GM18526 (cell line): ENCODE results near the gene EBF3.

Source experiments
- POLR2A ChIP-seq: IDR thresholded peaks from 3 replicates; pipeline ENCODE4 v1.6.1; 2011; ENCODE audit not compliant: insufficient read length; ENCODE audit errors: extremely low read depth

The EBF3 gene

GRCh38 chr10:129935102-129935866 is 28.8 kb downstream of the EBF3 start:
- TF ChIP-seq POLR2A, result no peak

DNA sequence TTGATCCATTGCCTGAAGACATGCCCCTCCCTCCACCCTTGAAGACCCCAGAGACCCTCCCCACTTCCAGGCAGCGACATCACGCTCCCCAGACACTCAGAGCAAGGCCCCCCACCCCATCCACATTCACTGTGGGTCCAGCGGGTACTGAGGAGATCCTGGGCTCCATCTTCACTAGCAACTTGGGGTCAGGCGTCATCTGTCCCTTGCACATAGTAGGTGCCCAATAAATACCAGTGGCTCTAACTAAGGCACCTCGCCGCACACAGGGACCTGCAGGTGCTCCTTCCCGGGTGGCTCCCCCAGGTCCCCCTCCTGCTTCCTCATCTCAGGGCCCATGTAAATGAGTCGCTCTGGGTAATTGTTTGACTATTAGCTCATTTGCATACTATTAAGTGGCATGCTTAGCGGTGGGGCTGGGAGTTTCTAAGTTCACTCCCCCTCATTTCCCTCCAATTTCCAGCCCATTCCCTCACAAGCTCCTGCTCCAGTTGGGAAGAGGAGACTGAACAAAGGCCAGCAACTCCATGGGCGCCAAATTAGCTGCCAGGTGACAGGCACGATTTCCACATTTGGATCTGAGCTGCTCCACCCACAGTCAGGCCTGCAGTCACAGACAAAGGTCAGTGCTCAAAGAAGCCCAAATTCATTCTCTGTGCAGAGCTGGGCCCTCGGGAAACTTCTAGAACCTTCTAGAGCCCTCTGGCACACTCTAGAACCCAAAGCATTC is 29.7 kb downstream of the EBF3 start:
- no peak for TF ChIP-seq POLR2A

DNA sequence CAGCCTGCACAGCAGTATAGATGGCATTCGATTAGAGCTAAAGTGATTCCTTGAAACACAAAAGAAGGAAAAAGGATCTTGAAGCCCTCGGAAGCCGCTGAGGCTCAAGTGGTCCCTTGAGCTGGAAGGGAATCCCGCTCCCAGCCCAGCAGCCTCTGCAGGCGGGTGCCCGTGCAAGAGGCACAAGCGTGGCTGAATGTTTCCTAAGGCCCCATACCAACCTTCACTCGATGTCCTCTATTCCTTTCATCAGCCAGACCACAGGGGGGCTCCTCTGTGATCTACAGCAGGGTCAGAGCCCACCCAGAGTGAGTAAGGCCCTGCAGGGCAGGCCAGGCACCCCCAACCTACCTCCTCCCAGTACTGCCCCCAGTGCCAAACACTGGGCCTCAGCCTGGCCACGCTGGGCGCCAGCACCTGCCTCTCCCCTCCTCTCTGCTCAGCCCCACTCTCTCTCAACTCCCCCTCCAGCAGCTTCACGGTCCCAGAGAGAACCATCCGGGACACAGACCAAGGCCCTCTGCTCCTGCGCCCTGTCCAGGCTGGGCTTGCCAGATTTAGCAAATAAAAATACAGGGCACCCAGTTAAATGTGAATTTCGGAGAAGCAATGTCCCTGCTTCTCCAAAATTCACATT is 30.5 kb downstream of the EBF3 start:
- TF ChIP-seq POLR2A, result no peak

GRCh38 chr10:129932751-129933433 is 31.2 kb downstream of the EBF3 start:
- no peak for TF ChIP-seq POLR2A

DNA sequence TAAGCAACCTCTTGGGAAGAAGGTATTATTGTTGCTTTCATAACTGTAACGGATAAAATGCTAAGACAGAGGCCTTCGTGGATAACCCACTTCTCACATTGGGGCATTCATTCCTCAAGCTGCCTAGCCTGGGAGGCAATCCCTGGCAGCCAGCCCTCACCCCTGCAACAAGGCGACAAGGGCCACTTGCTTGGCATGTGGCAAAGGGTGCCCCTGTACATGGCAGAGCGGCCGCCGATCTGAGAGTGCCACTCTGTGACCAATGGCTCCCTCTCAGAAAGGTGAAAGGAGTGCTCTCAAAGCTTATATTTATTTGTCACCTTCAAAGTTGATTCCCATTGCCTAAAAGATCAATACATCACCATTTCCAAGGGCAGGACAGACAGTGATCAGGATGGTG is 31.9 kb downstream of the EBF3 start:
- no peak for TF ChIP-seq POLR2A

GRCh38 chr10:129929343-129930292 is 34.5 kb downstream of the EBF3 start:
- TF ChIP-seq POLR2A, result no peak

- TF ChIP-seq POLR2A, result no peak
Observed at GRCh38 chr10:129927351-129928120, 36.5 kb downstream of the EBF3 start.

DNA sequence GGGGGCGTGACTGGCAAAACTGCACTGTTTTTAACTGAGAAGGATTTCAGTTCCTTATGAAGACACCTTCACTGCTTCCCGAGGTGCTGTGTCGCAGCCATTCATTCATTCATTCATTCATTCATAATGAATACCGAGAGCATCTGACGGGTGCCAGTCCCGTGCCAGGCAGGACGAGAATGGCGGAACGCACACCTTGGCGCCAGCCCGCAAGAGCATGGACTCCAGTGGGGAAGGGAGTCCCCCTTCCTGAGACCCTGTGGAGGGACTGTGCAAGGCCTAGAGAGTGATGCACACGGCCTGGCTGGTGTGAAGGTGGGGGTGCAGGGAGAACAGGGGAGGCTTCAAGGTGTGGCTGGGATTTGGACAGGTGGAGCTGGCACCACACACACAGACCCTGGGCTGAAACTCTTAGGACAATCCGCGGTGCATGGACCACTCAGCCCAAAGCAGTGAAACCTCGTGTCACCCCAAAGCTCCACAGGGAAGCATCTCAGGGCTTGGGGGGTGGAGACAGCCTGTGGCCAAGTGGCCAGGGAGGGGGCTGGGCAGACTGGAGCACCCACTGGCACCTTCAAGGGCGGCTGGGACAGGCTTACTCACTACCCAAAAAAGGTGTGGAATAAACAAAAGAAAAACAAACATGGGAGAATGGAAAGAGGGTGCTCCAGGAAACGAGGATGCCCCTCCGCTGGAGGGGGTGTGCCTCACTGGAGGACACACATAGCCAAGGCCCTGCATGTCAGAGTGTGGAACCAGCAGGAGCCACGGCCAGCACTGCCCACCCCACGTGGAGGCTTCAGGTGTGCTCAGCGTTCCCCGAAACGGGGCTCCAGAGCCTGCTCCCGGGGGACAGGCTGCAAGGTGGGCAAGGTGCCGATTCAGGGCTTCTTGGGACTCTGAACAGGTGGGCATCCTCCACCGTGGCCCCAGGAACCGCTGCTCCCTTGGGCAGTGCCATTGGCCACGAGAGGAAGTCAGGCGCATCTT is 37.7 kb downstream of the EBF3 start:
- TF ChIP-seq POLR2A, result no peak

- TF ChIP-seq POLR2A, result no peak
Observed at GRCh38 chr10:129924375-129925085, 39.5 kb downstream of the EBF3 start.

DNA sequence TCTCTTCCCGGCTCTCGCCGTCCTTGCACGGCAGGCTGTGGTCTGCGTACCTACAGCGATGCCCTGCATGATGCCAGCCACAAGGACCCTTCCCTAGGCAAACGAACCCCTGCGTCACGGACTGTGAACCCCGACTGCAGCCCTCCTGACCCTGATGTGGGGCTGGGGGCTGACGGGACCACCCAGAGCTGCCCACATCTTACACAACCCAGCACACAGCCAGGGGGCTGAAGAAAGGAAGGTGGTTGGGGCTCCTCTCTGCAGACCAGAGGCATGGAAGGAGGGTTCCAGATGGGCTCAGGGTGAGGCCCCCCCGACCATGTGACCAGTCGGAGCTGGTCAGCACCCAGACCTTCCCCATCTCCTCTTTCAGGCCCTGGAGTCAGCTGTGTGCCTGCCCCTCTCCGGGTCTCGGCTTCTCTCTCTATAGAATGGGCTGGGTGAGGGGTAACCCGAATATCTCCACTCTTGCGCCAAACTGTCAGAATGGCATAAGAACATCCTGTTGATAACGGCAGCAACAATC is 41.4 kb downstream of the EBF3 start:
- TF ChIP-seq POLR2A, result no peak

DNA sequence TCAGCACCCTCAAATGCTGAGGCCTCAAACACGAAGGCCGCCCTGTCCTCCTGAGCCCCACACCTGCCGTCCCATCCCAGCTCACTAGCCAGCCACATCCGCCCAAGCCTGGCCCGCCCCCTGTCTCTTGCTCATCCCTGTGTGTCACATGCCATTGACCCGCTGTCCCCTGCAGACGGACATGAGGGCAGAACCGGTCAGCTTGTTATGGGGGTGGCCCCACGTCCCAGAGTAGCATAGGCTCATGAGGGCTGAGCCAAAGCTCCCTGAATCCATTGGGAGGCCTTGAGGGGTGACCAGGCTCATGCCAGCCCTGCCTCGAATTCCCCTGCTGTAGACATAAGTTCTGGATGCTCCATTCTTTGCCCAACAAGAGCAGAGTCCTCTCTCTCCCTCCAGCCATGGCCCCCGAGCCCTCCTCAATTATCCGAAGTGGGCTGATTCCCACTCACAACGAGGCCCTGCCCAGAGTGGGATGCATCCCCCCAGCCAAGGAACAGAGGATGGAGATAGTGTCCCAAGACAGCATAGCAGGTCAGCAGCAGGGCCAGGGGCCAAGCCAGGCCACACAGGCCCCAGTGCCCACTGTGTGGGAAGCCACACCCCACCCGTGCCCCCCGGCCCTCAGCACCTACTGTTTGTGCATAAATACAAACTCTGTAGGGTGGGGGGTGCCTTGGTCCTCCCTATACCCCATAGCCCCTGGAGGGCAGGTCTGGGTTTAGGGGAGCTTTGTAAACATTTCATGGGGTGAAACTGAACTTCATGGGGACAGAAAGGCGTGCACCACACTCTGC is 42.1 kb downstream of the EBF3 start:
- no peak for TF ChIP-seq POLR2A
